GM21447 (cell line): ENCODE measurements around the gene FBXW10.
"Not testable (repeated sequence)": the region's sequence is repeated elsewhere in the genome, so short reads cannot be mapped to it uniquely, and the experiment has no call there.

Experiments
- ATAC-seq: cut with Tn5 transposase; IDR thresholded peaks from one replicate; pipeline ENCODE4 v1.9.1; 2021; ENCODE audit not compliant: unreplicated experiment

FBXW10 gene

DNA sequence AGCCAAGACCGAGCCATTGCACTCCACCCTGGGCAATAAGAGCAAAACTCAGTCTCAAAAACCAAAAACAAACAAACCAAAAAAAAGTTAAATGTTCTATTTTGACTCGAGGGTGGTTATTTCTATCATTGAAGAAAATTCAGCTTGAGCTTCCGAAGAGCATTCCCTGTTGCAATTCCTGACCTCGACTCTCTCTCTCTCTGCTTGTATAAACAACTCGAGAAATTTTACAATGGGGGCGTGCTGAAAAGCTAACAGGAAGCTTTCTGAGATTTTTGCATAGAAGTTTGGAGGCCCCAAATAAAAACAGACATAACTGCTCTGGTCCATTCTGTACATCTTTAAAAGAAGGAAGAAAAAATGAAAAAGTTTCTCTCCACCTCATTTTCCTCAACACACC, 3.6 kb downstream of the FBXW10 start:
- not testable (repeated sequence) for ATAC-seq

- ATAC-seq, result not testable (repeated sequence)
Observed at GRCh38 chr17:18750242-18750641, 6.4 kb downstream of the FBXW10 start.

DNA sequence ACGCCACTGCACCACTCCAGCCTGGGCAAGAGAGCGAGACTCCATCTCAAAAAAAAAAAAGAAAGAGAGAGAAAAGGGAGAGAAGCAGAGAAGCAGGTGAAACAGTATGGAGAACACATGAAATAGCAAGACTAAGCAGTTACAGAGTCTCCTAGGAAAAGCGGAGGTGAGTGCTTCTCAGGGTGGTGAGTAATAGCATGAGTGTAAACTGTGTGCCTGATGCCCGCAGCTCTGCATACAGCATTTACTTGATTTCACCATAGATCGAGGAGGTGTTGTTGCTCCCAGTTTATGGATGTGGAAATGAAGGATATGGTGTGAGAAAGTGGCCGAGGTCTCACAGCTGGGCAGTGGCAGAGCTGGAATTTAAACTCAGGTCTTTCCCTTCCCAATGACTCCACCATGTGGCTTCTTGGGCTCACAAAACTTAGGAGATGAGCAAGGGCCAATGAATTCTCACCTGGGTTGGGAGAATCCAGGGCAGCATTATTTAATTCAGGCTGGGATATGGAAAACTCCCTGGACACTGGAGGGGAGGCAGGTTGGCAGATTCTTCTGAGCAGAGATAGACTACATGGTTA, 10.1 kb downstream of the FBXW10 start:
- ATAC-seq, result not testable (repeated sequence)

DNA sequence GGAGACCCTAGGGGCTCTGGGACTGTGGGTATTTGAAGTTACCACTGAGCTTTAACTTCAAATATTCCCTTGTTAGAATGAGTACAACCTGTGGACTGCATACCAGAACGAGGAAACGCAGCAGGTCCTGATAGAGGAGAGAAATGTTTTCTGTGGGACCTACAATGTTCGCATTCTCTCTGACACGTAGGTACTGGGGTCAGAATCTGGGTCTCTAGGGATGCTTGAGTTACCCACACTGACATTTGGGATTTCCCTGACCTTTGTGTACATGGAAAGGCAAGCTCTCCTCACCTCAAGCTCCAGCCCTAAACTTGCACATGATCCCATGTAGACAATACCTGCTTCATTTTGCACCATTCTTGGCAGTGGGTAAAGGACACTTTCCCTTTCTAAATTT, 12.1 kb downstream of the FBXW10 start:
- not testable (repeated sequence) for ATAC-seq

DNA sequence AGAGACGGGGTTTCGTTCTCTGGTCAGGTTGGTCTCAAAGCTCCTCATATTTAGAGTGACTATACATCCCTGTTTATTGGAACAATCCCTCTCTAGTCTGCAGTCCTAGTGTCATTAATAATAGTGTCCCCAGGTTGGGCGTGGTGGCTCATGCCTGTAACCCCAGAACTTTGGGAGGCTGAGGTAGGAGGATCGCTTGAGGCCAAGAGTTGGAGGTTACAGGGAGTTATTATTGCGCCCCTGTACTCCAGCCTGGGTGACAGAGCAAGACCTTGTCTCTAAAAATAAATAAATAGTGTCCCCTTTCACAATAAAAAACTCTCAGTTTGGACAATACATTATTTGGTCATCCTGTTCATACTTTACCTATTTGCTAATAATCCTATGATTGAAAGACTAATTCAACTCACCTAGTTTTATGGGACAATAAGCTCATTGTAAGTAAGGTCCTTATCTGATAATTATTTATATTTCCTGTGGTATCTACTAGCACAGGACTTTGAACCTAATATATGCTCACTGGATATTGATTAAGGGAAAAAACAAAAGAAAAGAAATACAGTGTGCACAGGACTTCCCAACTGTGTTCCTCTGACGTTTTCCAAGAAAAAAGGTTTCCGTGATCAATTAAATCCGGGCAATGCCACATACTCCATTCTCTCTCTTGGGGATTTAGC, 13.7 kb downstream of the FBXW10 start:
- ATAC-seq, result not testable (repeated sequence)

DNA sequence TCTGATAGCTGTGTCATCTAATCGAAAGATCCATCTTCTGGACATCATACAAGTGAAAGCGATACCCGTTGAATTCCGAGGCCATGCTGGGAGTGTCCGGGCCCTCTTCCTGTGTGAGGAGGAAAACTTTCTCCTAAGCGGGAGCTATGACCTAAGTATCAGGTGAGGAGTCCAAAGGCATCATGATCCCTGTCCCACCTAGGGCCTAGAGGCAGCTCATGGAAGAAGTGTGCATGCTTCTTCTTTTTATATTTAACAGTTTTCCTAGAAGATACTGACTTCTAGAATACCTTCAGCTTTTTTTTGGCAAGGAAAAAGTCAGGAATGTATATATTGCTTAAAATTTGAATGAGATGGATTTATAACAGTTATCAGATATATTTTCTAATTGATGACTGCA, 14.5 kb downstream of the FBXW10 start:
- ATAC-seq, result not testable (repeated sequence)

DNA sequence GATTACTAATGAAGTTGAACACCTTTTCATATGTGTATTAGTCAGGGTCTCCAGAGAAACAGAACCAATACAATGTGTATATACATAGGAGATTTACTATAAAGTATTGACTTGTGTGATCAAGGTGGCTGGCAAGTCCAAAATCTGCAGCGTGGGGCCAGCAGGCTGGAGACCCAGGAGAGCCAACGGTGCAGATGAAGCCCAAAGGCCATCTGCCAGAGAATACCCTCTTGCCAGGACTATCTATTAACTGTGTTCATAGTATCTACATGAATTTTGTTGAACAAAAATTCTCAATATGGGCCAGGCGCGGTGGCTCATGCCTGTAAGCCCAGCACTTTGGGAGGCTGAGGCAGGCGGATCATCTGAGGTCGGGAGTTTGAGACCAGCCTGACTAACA, 16.4 kb downstream of the FBXW10 start:
- not testable (repeated sequence) for ATAC-seq

GRCh38 chr17:18770572-18770971, 26.7 kb downstream of the FBXW10 start:
- ATAC-seq, result not testable (repeated sequence)

GRCh38 chr17:18771066-18771465, 27.2 kb downstream of the FBXW10 start:
- ATAC-seq, result not testable (repeated sequence)

GRCh38 chr17:18772471-18772870, 28.6 kb downstream of the FBXW10 start:
- ATAC-seq, result no peak

DNA sequence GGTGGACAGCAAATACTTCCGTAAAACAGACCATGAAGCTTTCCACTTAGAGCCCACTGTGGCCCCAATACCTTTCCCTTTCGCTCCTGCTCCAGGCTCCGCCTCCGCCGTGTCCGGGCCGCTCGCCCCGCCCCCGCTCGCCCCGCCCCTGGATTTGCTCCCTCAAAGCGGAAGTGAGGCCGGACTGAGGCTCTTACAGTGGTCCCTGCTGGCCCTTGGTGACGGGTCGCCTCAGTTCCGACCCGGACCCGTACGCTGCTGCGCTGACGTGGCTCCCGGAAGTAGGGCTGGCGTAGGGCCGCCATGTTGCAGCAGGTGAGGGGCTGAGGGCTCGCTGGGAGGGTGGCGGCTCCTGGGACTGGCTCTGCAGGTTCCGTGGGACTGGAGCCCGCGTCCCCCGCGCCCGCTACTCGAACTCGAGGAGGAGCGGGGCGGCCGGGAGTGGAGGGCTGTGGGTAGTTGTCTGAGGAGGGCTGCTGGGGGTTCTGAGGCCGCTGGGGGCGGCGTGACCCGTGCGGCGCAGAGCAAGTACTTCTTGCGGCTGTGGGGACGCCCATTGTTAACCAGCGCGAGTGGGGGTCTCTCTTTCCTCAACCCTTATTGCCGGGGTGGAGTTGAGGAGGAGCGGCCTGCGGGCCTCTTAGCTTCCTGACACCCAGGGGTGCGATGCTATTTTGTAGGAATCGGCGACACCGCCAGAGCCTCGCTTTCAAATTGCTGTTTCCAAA, 37.3 kb downstream of the FBXW10 start, which contains the start of gene TVP23B:
TSS of gene TVP23B (plus strand) at position 193 of the 728 bp plus-strand sequence. CDS start at position 304, 111 bp downstream.
- peak; percentile 99 for ATAC-seq

DNA sequence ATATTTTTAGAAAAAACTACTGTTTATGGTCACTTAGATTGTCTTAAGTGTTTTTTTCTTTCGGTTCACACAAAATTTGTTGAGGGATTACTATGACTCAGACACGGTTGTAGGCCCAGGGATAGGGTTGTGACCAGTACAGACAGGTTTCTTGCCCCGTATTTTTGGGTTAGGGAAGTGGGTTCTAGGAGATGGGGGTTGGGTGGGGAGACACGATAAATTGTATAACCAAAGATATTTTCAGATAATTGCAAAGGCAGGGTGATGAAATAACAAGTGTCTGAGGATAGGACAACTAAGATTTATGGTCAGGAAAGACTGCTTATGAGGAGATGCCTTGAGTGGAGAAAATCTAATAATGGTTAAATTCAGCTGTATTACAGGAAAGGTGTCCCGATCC, 38.0 kb downstream of the FBXW10 start:
- not testable (repeated sequence) for ATAC-seq

DNA sequence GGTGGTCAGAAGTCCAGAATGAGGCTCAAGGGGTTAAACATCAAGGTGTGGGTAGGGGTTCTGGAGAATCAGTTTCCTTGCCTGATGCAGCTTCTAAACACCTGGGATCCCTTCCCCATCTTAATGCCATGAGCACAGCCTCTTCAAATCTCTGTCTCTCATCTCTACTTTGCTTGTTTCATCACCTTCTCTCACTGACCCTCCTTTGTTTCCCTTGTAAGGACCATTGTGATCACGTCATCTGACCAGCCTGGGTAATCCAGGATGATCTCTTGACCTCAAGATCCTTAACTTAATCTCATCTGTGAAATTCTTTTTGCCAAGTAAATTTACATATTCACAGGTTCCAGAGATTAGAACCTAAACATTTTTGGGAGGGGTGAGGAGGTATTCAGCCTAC, 42.1 kb downstream of the FBXW10 start:
- not testable (repeated sequence) for ATAC-seq

GRCh38 chr17:18786890-18787289, 43.0 kb downstream of the FBXW10 start:
- ATAC-seq, result not testable (repeated sequence)

- not testable (repeated sequence) for ATAC-seq
Observed at GRCh38 chr17:18791402-18791801, 47.5 kb downstream of the FBXW10 start.

GRCh38 chr17:18794841-18795240, 51.0 kb downstream of the FBXW10 start:
- not testable (repeated sequence) for ATAC-seq

- ATAC-seq, result not testable (repeated sequence)
Observed at GRCh38 chr17:18796887-18797286, 53.0 kb downstream of the FBXW10 start.

GRCh38 chr17:18803458-18804245, 59.8 kb downstream of the FBXW10 start:
- not testable (repeated sequence) for ATAC-seq

DNA sequence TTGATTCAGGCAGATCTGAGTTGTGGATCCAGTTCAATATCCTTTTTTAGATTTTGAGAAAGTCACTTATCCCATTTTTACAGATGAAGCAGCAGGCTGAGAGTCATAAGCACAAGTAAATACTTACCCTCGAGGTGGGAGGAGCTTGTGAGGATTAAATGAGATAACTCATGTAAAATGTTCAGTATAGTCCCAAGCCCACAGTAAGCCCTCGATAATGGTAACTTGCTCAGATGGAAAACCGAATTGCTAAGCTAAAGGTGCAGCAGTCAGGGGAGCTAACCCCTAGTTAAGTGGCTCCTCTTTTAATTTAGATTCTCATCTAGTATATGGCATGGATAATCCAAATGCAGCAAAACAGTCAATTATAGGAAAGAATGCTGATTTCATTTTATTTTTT, 72.1 kb downstream of the FBXW10 start:
- ATAC-seq, result not testable (repeated sequence)

DNA sequence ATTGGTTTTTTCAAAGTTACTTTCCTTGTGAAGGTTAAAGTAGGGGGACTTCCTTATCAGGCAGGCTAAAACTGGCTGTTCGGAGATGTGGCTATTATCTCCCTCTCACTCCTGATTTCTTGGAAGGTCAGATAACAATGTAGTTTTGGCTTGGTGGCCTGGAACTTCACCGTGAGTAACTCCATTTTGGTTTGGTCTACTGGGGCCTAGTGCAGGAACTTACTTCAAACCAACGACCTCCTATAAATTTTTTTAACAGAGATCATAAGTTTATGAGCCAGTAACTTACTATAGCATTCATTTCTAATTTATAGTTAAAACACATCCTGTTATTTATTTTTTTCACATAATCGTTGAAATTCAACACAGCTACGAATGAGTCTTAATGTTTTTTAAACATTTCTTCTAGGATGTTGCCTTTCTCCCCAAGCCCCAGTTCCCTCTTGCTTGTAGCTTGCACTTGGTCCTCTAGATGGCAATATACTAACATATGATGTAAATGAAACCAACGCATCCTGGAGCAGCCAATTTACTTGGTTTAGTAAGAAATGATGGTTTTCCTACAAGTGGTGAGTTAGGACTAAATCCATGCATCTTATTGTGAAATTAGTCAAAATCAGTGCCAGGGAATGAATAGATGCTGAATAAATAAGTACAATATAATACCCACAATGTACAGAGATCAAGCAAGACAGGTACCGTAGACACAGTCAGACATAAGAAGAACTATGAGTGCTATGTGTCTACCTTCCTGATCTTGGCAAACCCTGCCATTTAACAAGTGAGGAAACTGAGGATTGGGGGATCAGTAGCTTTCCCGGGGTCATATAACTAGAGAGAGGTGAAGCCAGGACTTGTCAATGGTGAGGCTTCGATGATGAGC, 72.9 kb downstream of the FBXW10 start:
- not testable (repeated sequence) for ATAC-seq
